Sigmoid colon (tissue), 4 donors: ENCODE data around the gene GCH1.

Experiments used
- EP300 ChIP-seq, 4 donors: sonication (generic); formaldehyde crosslinking; IDR thresholded peaks; one replicate each; pipeline ENCODE4 v1.6.1; 2017; ENCODE audit warnings: antibody characterized with exemption in 4 of 4
- TF ChIP-seq, protein P1 (sequence below), 4 experiments: fragments of 450-650 bp in 3 of 4; fragments of 200-600 bp in 1 of 4; IDR thresholded peaks; one replicate each; pipeline ENCODE4 v1.5.1; 2016 to 2019; ENCODE audit warnings: antibody characterized with exemption in 4 of 4, mild to moderate bottlenecking in 3 of 4, moderate library complexity in 2 of 4

- no peak for TF ChIP-seq EP300 (IDR thresholded peaks at IDR 0.05)
- TF ChIP-seq, protein P1, sequence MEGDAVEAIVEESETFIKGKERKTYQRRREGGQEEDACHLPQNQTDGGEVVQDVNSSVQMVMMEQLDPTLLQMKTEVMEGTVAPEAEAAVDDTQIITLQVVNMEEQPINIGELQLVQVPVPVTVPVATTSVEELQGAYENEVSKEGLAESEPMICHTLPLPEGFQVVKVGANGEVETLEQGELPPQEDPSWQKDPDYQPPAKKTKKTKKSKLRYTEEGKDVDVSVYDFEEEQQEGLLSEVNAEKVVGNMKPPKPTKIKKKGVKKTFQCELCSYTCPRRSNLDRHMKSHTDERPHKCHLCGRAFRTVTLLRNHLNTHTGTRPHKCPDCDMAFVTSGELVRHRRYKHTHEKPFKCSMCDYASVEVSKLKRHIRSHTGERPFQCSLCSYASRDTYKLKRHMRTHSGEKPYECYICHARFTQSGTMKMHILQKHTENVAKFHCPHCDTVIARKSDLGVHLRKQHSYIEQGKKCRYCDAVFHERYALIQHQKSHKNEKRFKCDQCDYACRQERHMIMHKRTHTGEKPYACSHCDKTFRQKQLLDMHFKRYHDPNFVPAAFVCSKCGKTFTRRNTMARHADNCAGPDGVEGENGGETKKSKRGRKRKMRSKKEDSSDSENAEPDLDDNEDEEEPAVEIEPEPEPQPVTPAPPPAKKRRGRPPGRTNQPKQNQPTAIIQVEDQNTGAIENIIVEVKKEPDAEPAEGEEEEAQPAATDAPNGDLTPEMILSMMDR (IDR thresholded peaks at IDR 0.05): no peak
These were observed 5.6 kb upstream of the GCH1 start for GRCh38 chr14:54908190-54908589.
